Left kidney (tissue), 2 donors: Measurements from ENCODE around the gene OPA1. TPM values are rescaled to one million over a fixed set of nuclear protein-coding genes. Genes with fewer than 3 reads are reported as not detected.

Experiments
- DNase-seq: peaks from one replicate; pipeline ENCODE4 v3.0.0-alpha.2; 2013
- polyA plus RNA-seq: library from polyadenylated mRNA; unstranded; fragments of 120-200 nt; gene quantifications from one replicate; pipeline ENCODE4 v1.2.1, GENCODE V29; 2013; ENCODE audit not compliant: insufficient read length

OPA1 gene
- polyA plus RNA-seq, 1 donor = 86.4 TPM

GRCh38 chr3:193640728-193641439 lies 47.9 kb downstream of the OPA1 start:
- no peak for DNase-seq

DNA sequence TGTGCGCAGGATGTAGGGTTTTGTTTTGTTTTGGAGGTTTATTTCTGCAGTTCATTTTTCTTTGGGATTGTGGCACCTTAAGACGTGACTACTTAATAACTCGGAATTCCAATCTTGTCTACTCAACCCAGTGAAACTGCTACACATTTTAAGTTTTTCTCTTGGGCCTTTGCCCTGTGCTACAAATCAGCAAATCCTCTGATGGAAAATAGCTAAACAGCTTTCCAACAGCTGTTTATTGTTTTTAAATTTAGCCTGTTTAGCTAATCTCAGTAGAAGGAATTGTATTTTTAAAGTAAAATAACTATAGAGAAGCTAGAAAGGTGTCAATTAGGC lies 48.4 kb downstream of the OPA1 start:
- DNase-seq = no peak

DNA sequence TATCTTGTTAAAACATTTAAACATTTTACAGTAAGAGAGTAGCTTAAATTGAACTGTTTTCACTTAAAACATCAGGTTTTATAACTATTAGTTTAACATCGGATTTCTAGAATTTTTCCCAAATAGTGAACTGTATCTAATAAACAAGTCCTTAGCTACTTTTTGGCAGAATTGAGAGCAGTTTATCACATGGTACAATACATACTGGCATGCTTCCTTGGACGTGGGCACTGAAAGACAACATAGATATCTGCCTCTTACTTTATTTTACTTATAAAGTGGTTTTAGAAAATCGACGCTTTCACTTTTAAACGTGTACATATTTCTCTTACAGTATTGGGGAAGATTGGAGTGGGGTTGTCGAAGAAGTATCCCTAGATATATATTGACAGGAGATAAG lies 52.8 kb downstream of the OPA1 start:
- no peak for DNase-seq

- no peak for DNase-seq
These were observed 55.6 kb downstream of the OPA1 start for GRCh38 chr3:193648542-193649076.

DNA sequence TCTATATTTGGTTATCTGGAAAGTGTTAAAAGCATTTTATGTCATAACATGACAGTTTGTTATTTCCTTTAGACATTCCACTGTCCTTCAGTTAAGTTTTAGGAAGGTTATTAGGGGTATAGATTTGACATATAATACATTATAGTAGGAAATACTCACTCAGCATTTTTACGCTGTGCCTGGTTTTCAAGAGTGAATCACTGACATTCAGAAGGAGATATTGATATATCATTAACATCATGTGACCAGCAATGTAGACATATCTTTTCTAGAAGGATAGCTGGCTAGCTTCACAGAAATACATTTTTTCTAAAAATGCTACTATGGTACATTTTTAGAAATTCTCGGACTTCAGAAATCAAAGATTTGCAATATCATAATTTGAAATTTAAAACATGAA lies 57.6 kb downstream of the OPA1 start:
- DNase-seq = no peak

GRCh38 chr3:193655831-193656433 lies 62.9 kb downstream of the OPA1 start:
- no peak for DNase-seq

GRCh38 chr3:193656445-193656844 lies 63.4 kb downstream of the OPA1 start:
- DNase-seq = no peak

- no peak for DNase-seq
These were observed 63.9 kb downstream of the OPA1 start for GRCh38 chr3:193656878-193657282.

GRCh38 chr3:193660171-193660570 lies 67.2 kb downstream of the OPA1 start:
- no peak for DNase-seq

DNA sequence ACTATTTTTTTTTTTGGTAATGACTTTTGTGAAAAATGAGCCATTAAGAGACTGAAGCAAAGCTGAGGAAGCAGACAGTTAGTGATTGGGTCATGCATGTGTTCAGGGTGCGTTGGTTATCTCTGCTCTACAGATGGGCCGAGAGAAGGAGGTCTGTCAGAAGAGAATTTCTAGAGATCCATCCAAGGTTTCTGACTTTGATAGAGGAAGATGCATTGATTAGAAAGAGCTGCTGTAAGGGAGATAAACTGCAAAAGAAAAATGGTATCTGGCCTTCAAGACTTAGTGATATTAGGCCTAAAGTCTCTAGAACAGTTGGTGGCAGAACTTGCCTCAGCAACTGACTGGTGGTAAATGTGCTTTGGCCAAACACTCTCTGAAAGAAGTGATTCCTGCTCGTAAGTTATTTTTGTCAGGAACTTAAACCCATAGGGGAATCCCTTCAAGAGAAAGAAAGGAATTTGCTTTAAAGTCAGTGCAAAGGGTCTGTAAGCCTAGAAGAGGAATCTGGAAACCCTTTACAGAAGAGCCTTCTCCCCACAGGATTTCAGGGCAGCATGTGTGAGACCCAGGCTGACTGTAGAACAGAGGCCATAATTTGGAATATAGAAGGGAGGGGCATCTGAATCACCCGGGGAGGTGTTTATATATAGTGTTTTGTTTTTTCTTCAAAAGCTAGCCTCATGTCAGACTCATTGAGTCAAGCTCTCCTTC lies 67.8 kb downstream of the OPA1 start:
- DNase-seq = no peak

DNA sequence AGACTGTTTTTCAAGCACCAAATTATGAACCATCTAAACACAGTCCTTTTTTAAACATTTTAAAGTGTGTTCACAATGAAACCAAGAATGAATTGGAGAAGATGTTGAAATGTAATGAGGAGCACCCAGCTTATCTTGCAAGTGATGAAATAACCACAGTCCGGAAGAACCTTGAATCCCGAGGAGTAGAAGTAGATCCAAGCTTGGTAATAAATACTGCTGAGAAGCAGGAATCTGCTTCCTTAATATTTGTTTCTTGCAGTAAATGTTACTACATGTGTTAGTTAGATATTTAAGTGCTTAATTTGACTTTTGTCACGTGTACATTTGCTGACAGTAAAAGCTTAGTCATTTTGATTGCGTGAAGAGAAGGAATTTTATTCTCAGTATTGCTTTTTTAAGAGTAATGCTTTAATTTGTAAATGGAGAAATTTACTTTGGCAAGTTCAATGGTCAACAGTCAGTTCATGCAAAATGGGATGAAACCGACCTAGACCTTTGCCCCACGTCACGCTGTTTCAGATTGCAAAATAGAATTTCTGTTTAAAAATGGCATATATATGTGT lies 69.8 kb downstream of the OPA1 start:
- DNase-seq = no peak

DNA sequence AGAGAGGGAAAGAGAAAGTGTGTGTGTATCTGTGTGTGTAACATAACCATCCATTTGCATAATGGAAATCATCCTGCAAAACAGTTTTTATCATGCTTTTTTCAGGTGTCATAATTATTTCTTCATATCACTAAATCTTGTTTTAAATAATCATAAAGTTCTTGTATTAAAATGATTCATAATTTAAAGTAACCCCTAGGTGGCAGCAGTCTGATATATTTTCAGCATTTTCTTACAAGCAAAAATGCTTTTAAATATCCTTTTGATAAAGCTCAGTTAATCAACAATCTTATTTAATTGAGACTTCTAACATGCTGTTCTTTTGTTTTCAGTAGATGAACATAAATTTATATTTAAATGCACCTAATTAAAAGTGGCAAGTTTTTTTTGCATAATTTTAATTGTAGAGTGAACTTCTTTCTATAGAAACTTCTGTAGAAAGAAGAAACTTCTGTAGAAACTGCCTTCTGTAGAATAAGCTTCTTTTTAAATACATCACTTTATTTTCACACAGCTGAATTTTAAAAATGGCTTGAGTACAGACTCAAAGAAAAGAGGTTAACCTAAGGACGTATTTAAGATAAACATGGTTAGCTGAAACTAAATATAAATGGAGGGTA lies 72.5 kb downstream of the OPA1 start:
- DNase-seq = peak; percentile 40

GRCh38 chr3:193673845-193674244 lies 80.8 kb downstream of the OPA1 start:
- DNase-seq = peak; percentile 11

DNA sequence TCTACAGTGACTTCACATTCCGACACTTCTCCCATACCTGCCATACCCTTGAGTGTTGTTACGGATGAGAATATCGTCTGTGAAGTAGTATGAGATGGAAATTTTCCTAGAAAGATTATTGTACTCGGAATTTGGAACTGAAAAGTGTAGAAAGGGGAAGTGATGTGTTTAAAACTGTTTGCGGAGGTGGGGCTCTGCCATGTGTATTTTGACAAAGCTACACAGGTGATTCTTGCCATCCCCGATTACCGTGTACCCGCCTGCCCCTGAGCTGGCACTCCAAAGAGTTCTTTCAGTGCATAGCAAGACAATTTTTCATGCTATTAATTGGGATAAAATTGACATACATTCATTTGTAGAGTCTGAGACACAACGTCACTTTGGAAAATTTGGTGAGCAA lies 81.7 kb downstream of the OPA1 start:
- no peak for DNase-seq

- no peak for DNase-seq
These were observed 84.7 kb downstream of the OPA1 start for GRCh38 chr3:193677734-193678133.

- DNase-seq = no peak
These were observed 87.2 kb downstream of the OPA1 start for GRCh38 chr3:193680220-193680619.

DNA sequence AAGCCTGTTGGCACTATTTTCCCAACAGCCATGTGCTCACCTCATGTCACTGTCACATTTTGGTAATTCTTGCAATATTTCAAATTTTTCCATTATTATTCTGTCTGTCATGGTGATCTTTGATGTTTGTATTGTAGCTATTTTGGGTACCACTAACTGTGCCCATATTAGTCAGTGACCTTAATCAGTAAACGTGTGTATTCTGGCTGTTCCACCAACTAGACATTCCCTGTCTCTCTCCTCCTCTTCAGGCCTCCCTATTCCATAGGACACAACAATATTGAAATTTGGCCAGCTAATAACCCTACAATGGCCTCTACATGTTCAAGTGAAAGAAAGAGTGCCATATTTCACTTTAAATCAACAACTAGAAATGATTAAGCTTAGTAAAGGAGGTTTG lies 88.6 kb downstream of the OPA1 start:
- no peak for DNase-seq

- DNase-seq = no peak
These were observed 93.9 kb downstream of the OPA1 start for GRCh38 chr3:193686665-193687483.

DNA sequence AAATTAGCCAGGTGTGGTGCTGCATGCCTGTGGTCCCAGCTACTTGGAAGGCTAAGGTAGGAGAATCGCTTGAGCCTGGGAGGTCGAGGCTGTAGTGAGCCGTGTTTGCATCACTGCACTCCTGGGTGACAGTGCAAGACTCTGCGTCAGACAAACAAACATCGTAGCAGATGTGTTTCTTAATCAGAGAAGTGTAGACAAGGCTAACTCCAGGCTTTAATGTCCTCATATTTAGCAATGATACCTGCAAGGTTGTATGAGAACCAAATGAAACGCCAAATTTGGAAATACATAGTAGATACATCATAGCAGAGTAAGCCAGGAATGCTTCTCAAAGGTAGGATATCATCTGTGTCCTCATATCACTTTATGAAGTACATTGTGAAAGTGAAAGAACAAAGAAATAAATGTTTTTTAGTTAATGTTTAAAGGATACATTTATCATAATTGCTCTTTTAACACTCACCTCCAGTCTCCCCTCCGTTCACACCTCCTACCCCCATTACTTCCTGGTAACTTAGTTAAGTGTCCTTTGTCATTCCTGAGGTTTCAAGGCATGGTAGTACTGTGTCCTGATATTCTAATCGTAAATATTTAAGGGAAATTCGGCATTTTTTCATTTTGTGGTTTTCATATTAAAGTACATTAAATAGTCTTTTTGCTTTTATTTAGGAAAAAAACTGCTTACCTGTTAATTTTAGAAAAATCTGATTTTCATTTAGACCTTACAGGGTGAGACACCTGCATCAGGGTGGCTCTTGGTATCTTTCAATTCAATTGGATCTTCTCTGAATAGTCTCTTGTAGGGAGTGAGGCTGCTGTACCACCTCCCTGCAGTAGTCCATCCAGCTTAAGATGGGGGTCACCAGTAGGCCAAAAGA lies 96.1 kb downstream of the OPA1 start:
- no peak for DNase-seq

DNA sequence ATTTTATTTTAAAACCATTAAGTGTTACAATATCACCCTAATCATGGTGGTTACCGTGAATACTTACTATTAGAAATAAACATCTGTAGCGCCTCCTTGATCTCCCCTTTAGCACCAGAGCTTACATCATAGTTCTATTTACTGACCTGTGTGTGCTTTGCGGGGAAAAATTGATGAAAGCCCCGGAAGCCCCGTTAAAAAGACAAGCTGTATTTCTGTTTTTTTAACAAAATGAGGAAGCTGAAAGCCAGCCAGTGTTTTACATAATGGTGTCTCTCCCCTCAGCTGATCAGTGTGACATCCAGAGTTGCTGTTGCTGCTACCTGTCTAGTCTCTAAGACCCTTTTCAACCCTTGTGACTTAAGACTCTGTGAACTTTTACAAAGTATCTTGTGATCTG lies 100.8 kb downstream of the OPA1 start:
- no peak for DNase-seq
